Activated CD4-positive, alpha-beta T cell treated with anti-CD3 and anti-CD28 coated beads for 24 hours (primary cell): ENCODE results near the gene PRAMEF13.
"Not testable (repeated sequence)": the region's sequence is repeated elsewhere in the genome, so short reads cannot be mapped to it uniquely, and the experiment has no call there.

Experiments
- DNase-seq, 2 donors: peaks; one replicate each; pipeline ENCODE4 v3.0.0-alpha.2; 2020; ENCODE audit warnings: low read depth in 2 of 2

The PRAMEF13 gene

DNA sequence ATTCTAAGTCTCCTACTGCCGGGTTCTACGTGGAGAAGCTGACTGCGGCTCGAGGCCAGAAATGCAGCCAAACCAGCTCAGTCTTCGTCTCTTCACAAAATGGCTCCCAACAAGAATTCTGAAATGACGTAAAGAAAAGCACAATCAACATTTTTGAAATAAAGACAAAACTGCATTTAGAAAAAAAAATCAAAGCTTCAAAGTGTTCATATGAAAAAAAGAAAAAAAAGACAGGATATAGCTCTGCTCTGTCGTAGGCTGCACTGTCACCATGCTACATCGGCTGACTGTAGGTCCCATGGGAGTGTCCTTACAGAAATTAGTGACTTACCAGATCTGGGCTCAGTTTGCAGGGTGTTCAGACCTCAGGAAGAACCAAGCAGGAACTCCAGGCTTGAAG lies 35.7 kb downstream of the PRAMEF13 start, which contains the start of gene HNRNPCL4:
HNRNPCL4 (minus strand) TSS at position 101 of the 400 bp plus-strand sequence. CDS start 164 bp downstream, outside the sequence.
- not testable (repeated sequence) for DNase-seq

DNA sequence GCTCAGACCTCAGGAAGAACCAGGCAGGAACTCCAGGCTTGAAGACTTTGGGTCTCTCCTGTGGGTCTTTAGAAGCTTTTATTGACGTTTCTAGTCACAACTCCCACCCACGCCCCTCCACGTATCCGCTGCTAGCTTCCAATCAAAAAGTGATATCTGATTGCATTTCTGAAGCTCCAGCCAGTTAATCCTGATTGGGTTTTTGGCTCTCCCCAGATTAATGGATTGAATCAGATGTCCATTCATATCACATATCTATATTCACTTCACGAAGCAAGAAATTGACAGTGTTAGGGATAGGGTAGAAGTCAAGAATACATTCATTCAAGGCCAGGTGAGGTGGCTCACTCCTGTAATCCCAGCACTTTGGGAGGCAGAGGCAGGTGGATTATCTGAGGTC lies 45.3 kb downstream of the PRAMEF13 start, which contains the start of gene PRAMEF26:
PRAMEF26 (minus strand) TSS at position 101 of the 400 bp plus-strand sequence. CDS start 2,914 bp downstream, outside the sequence.
- DNase-seq, result not testable (repeated sequence)
